Stimulated activated naive CD4-positive, alpha-beta T cell (primary cell): ENCODE results near the gene FBXL7.

ENCODE experiments used
- DNase-seq, 6 experiments: peaks; one replicate each; lab custom pipeline; 2025; lab: John Stamatoyannopoulos, UW

The FBXL7 gene

GRCh38 chr5:15674716-15675115, 174.7 kb downstream of the FBXL7 start:
- DNase-seq: no peak

GRCh38 chr5:15676591-15676990, 176.6 kb downstream of the FBXL7 start:
- DNase-seq: no peak

DNA sequence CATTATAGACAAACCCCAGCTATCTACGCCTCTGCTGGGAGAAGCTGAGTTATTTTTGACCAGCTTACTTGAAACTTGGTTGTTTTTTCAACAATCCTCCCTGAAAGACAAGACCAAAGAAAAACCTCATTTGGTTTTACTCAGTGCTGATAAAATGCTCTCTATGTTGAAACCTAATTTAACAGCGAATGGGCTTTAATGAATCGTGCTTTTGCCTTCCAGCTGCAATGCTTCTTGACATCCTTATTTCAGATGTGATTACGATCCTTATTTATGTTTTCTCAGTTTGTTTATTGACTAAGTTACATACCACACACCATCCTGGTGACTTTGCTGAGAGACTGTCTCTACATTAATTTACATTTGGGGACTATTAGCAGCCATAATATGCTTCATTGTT, 179.2 kb downstream of the FBXL7 start:
- no peak for DNase-seq

DNA sequence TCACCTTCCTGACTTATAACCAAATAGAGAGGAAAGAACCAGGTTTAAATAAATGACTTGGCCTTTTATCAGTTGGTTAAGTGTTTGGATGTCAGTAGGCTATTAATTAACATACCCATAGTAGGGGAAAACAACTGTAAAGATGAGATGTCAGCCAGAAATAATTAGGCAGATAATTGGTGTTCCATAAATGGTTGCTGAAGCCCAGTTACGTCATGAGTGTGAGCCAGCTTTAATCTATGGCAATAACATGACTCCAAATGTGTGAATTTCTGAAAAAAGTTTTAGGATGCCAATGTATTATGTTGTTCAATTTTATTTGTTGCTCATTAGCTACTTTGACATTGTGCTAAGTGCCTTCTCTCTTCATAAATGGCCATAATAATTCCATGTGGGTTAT, 180.5 kb downstream of the FBXL7 start:
- DNase-seq: no peak

- no peak for DNase-seq
These were observed 182.1 kb downstream of the FBXL7 start for GRCh38 chr5:15682122-15682521.

DNA sequence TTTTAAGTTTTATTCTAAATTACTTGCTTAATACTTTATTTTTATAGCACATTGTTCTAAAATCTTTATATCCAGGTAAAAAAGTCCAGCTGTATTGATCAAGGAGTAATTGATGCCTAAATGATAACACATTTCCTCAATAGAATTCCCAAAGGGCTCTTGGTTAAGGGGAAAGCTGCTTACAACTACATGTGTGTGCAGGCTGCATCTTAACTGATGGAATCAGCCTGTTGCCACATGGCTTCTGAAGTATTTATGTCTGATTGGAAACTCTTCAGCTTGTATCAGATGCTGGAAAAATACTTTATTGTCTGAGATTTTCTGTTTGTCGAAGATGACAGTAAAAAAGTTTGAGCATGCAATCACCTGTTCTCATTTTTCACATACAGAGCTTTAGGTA, 182.6 kb downstream of the FBXL7 start:
- DNase-seq: no peak

- DNase-seq: no peak
These were observed 183.4 kb downstream of the FBXL7 start for GRCh38 chr5:15683332-15683731.

DNA sequence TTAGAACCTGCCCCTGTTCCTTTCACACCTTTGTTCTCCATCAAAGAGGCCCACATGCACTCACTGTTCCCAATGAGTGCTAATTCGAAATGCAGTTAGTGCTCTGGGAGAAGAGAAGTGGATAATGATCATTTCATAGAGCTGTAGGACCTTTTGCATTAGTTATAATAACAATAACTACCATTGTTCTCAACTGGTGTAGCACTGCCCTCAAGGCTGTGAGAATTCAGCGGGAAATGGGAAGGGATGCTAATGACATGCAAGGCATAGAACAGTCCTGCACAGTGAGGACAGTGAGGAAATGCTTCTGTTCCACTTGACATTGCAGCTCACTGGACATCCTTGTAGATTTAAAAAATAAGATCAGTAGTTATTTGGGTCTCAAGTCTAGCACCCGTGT, 187.4 kb downstream of the FBXL7 start:
- DNase-seq: no peak

DNA sequence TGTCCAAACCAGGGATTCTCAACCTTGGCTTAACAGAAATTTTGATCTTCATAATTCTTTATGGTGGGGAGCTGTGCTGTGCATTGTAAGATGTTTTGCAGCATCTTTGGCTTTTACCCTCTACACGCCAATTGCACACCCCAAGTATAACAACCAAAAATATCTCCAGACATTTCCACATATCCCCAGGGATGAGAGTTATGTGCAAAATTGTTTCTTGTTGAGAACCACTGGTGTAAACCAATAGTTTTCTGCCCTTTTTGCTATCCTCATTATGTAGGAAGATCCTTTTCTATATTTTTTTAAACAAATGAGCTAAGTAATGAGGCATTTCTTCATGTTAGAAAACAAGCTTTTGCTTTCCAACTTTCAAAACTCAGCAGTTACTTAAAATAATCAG, 189.9 kb downstream of the FBXL7 start:
- DNase-seq: no peak

- DNase-seq: no peak
These were observed 190.6 kb downstream of the FBXL7 start for GRCh38 chr5:15690611-15691010.

GRCh38 chr5:15691521-15691920, 191.5 kb downstream of the FBXL7 start:
- DNase-seq: no peak

DNA sequence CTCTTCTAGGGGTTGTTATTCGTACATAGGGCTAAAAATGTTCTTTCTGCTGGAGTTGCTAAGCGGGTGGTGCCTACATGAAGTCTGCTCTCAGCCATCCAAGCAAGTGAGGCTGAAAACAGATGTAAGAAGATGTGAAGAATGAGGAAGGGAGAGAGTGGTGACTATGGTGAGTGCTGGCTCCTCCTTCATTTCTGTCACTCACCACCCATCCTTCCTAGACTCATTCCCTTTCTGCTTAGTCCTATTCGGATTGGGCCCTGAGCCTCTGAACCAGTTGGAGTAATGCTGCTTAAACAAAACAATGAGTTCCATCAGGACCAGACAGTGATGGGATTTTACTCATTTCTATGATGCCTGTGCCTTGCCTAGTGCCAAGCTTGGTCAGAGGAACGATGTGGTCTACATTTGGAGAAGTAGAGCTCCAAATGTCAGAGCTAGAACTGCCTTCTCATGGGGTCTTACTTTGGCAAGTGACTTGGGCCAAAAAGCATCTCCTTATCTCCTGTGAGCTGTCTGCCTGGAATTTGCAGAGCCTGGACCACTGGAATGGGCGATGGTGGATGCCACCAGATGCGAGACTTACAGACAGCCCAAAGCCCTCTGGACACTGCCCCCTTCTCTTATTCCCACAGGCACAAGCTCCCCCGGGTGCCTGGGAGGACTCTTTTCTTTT, 192.9 kb downstream of the FBXL7 start:
- no peak for DNase-seq

DNA sequence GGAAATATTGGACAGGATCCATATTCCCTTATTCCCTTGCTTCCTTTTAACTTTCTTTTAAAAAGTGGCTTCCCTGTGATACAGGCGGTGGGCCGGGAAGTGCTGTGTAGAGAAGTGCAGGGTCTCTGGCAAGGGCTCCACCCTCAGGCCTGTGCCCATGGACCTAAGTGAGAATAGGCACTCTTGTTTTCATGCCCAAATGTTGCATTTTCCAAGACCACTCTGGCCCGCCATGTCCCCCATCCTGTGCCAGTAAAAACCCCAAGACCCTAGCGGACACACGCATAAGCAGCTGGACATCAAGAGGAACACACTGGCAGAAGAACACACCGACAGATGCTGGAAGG, 193.4 kb downstream of the FBXL7 start:
- no peak for DNase-seq

DNA sequence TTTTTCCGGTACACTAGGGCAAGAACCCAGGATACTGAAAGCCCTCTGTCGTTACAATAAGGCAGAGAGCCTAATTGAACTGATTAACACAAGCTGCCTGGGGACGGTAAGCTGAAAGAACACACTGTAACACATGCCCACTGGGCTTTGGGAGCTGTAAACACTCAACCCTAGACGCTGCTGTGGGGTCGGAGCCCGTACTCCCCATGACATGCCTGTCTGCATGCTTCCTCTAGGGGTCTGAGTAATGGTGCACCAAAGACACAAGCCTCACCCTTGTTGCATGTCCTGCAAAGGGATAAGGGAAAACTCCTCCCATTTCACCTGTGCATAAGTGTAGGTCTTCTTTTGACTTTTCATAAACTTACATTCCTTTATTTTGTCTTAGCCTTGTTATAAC, 194.0 kb downstream of the FBXL7 start:
- no peak for DNase-seq

DNA sequence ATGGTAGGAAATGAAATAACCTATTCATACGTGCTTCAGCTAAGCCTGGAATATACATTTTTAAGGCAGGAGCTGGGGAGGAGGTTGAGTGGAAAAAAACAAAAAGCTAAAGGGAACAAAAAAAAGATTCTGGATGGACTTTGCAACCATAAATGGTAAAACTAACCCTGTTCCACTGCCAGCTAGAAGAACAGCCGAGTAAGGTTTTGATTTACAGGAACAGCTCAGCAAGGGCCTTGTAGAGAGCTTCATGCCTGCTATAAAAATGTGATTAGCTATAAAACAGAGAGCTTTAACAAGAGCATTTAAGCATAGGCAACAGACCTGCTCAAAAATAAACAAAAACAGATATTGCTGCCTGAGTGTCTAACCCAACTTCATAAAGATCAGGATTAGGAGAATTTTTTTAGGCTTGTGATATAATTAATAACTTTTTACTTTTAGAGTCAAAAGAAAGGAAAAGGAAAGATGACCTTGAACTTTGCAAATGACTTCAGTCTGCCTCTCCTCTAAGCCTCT, 194.8 kb downstream of the FBXL7 start:
- DNase-seq: no peak

DNA sequence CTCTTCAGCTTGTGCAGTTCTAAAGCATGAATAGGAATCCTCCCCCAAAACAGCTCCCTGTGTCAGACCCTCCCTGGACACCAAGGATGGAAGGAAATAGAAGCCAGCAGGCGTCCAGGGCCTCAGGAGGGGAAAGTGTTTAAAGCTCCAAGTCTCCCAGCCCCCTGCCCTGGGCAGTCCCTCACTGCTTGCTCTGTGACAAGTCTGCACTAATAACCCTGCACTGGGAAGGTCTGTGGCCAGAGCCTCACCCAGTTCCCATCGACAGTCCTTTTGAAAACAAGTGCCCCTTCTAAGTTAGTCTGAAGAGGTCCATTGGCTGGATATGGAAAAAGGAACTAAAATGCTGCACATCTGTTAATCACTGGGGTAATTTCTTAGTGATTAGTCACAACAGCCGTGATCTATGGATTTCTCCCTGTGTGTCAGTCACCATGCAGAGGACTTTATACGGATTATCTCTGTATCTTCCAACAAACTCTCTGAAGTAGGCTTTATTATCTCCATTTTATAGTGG, 195.3 kb downstream of the FBXL7 start:
- no peak for DNase-seq

GRCh38 chr5:15700373-15700772, 200.4 kb downstream of the FBXL7 start:
- DNase-seq: no peak

- DNase-seq: no peak
These were observed 202.1 kb downstream of the FBXL7 start for GRCh38 chr5:15702102-15702501.

DNA sequence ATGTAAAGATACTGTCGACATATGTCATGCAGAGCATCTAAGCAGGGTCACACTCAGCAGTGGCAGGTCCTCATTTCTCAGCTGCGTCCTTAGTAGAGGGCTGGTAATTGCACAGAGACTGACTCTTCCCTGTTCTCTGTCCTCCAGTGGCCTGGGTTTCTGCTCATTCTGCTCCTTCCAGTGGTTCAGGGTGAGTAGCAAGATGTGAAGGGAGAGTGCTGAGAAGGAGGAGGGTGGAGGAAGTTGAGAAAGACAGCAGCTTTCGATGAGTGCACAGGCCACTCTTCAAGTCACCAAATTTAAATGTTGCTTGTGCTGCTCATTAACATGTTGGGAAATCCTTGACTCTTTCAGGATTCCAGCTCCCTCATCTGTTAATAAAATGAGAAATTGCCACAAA, 203.9 kb downstream of the FBXL7 start:
- DNase-seq: no peak

- no peak for DNase-seq
These were observed 204.5 kb downstream of the FBXL7 start for GRCh38 chr5:15704397-15704947.

GRCh38 chr5:15707631-15708030, 207.7 kb downstream of the FBXL7 start:
- no peak for DNase-seq

DNA sequence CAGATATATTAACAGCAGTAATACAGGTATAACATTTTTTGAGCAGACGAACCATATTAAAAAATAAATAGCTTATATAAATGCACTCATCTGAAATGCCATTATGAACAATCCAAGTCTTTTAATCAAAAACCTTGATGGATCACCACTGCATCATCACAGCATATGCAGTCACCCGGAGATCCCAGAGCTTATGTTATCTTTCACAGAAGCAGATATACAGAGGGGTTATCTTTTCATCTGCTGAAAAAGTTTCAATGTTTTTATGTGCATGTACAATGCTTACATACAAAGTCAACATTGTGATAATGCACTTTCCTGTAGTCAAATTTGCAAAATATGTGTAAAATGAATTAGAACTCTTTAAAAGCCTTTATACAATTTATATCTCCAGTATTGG, 211.9 kb downstream of the FBXL7 start:
- no peak for DNase-seq

GRCh38 chr5:15715535-15715934, 215.6 kb downstream of the FBXL7 start:
- no peak for DNase-seq

- no peak for DNase-seq
These were observed 216.0 kb downstream of the FBXL7 start for GRCh38 chr5:15715967-15716366.
